Lower leg skin (tissue), 4 donors: Measurements from ENCODE around the gene TCTN1. TPM values are rescaled to one million over a fixed set of nuclear protein-coding genes. Genes with fewer than 3 reads are reported as not detected.
"Not testable (repeated sequence)": the region's sequence is repeated elsewhere in the genome, so short reads cannot be mapped to it uniquely, and the experiment has no call there.

Source experiments
- DNase-seq, 2 donors: peaks; one replicate each; pipeline ENCODE4 v3.0.0-alpha.2; 2019; ENCODE audit warnings: low spot score in 2 of 2
- H3K4me3 ChIP-seq: fragments of 200-600 bp; sonication (generic); 2 replicates; pipeline ENCODE4 v1.5.1; 2017; ENCODE audit warnings: mild to moderate bottlenecking, low read depth; ENCODE audit not compliant: poor library complexity, severe bottlenecking
- POLR2A ChIP-seq, 2 donors: fragments of 450-650 bp; IDR thresholded peaks; one replicate each; pipeline ENCODE4 v1.6.1; 2016 to 2017; ENCODE audit warnings: antibody characterized with exemption in 2 of 2, mild to moderate bottlenecking in 1 of 2, moderate library complexity in 1 of 2
- WGBS, 2 donors: methylation state at CpG; one replicate each; pipeline ENCODE4 v1.1.5; 2018; 5-methylcytosine and 5-hydroxymethylcytosine counted together
- intact Hi-C: fragments of 100-400 bp; cut with DNase I; formaldehyde crosslinking; loops from one replicate; pipeline ENCODE4 v1.15.0; 2023; ENCODE audit warnings: low total_unique reads
- total RNA-seq, 4 donors: library from RNA; depleted of rRNA; stranded (reverse); fragments of >200 nt; gene quantifications; one replicate each; pipeline ENCODE4 v1.1.0, GENCODE V29; 2016
- TF ChIP-seq, protein P1 (sequence below), 3 donors: fragments of 450-650 bp; IDR thresholded peaks; one replicate each; pipeline ENCODE4 v1.5.1; 2016; ENCODE audit warnings: antibody characterized with exemption in 3 of 3, mild to moderate bottlenecking in 3 of 3, moderate library complexity in 2 of 3

The TCTN1 gene
- total RNA-seq, 4 donors from 2014 or later = 18.6 to 44.8 (median 24.7) TPM

DNA sequence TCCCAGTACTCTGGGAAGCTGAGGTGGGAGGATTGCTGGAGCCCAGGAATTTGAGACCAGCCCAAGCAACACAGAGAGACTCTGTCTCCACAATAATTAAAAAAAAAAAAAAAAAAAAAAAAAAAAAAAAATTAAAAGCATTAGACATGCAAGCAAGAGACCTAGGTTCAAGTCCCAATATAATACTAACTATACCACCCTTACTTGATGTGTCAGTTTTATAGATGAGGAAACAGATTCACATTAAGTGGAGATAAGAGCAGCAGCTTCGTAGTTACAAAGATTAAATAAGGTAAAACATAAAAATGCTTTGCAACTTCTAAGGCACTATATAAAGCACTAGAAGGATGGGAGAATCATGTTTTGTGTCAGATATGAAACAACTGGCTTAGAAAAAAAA, 39.9 kb upstream of the TCTN1 start:
- no peak for DNase-seq
- 83 to 86% methylated on average over 1 of the region's 1 CpG for WGBS, 2 donors
- no peak overlapping the region for H3K4me3 ChIP-seq
- TF ChIP-seq, protein P1, sequence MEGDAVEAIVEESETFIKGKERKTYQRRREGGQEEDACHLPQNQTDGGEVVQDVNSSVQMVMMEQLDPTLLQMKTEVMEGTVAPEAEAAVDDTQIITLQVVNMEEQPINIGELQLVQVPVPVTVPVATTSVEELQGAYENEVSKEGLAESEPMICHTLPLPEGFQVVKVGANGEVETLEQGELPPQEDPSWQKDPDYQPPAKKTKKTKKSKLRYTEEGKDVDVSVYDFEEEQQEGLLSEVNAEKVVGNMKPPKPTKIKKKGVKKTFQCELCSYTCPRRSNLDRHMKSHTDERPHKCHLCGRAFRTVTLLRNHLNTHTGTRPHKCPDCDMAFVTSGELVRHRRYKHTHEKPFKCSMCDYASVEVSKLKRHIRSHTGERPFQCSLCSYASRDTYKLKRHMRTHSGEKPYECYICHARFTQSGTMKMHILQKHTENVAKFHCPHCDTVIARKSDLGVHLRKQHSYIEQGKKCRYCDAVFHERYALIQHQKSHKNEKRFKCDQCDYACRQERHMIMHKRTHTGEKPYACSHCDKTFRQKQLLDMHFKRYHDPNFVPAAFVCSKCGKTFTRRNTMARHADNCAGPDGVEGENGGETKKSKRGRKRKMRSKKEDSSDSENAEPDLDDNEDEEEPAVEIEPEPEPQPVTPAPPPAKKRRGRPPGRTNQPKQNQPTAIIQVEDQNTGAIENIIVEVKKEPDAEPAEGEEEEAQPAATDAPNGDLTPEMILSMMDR (IDR thresholded peaks at IDR 0.05) = no peak
- no peak for TF ChIP-seq POLR2A (IDR thresholded peaks at IDR 0.05)
- intact Hi-C loops = no loop called here

DNA sequence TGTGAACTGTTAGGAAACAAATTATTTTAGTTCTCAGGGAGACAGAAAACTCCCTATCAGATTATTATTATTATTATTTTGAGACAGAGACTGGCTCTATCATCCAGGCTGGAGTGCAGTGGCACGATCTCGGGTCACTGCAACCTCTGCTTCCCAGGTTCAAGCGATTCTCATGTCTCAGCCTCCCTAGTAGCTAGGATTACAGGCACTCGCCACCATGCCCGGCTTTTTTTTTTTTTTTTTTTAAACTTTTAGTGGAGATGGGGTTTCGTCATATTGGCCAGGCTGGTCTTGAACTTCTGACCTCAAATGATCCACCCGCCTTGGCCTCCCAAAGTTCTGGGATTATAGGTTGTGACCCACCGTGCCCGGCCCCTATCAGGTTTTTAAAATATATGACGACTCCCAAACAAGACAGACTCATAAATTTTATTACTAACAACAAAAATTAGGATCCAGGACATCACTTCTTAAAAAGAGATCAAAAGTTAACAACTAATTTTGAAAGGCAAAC, 39.2 kb upstream of the TCTN1 start:
- peak in 1 of 2 donors; percentile 68 for DNase-seq
- H3K4me3 ChIP-seq, intact Hi-C loops: not testable (repeated sequence)
- WGBS, 2 donors = 88 to 89% methylated on average over 10 of the region's 10 CpGs

- 35 to 41% methylated on average over 1 of the region's 1 CpG for WGBS, 2 donors
- no peak overlapping the region for H3K4me3 ChIP-seq
- intact Hi-C loops = no loop called here
- DNase-seq = no peak
- TF ChIP-seq POLR2A (IDR thresholded peaks at IDR 0.05) = no peak
- TF ChIP-seq, protein P1 (IDR thresholded peaks at IDR 0.05) = no peak
These were observed 38.6 kb upstream of the TCTN1 start for GRCh38 chr12:110575326-110575725.

DNA sequence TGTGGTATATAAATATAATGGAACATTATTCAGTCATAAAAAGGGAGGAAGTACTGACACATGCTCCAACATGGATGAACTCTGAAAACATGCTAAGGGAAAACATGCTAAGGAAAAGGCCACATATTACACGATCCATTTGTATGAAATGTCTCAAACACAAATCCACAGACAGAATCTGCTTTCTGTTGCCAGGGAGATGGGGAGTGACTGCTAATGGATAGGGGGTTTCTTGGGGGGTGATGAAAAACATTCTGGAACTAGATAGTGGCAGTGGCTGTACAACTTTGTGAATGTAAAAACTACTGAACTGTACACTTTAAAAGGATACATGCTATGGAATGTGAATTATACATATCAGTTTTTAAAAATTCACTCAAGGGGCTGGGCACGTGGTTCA, 37.4 kb upstream of the TCTN1 start:
- H3K4me3 ChIP-seq = no peak overlapping the region
- intact Hi-C loops = no loop called here
- 87 to 91% methylated on average over 2 of the region's 2 CpGs for WGBS, 2 donors
- TF ChIP-seq, protein P1 (IDR thresholded peaks at IDR 0.05) = no peak
- no peak for TF ChIP-seq POLR2A (IDR thresholded peaks at IDR 0.05)
- DNase-seq = no peak

DNA sequence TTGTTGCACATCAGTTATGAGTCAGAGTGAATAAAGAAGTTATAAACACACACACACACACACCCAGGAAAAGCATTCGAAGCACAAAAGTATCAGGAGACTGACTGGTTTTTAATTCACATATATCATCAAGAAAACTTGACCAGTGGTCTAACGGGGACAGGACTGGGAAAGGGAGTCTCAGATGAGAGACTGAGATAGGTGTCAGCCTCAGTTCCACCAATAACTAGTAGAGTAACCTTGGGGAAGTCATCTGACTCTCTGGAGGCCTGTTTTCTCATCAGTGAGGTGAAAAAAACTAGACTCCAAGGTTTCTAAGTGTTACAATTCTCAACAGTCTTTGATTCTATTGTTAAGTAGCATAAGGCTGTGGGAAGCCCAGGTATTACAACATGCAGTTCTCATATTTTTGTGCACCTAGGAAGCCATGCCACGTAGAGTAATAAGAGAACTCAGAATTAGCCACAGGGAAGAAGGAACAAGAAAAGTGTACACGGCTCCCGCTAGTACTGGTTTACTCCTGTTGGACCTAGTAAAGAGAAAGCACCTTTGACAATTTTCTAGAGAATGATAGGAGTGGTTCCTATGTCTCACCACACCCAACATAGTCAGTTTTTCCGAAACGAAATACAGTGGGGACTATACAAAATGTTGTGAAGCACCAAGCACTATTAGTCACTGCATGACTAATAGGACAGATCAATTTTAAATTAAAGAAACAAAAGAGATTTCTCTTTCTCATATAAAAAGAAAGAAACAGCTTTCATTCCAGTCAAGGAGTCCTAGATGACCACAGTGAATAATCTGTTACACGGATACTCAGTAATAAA, 35.9 kb upstream of the TCTN1 start:
- WGBS, 2 donors = 15 to 21% methylated on average over 8 of the region's 8 CpGs
- no peak overlapping the region for H3K4me3 ChIP-seq
- no peak for DNase-seq
- TF ChIP-seq POLR2A (IDR thresholded peaks at IDR 0.05) = no peak
- TF ChIP-seq, protein P1 (IDR thresholded peaks at IDR 0.05) = no peak
- intact Hi-C loops = no loop called here

- intact Hi-C loops = no loop called here
- 69 to 76% methylated on average over 13 of the region's 13 CpGs for WGBS, 2 donors
- no peak overlapping the region for H3K4me3 ChIP-seq
- TF ChIP-seq POLR2A (IDR thresholded peaks at IDR 0.05) = no peak
- TF ChIP-seq, protein P1 (IDR thresholded peaks at IDR 0.05) = no peak
- DNase-seq = no peak
These were observed 35.0 kb upstream of the TCTN1 start for GRCh38 chr12:110578694-110579534.
